GM18520 (cell line): Measurements from ENCODE around the gene LDLR.
"Not testable (repeated sequence)": the region's sequence is repeated elsewhere in the genome, so short reads cannot be mapped to it uniquely, and the experiment has no call there.

Source experiments
- ATAC-seq: cut with Tn5 transposase; IDR thresholded peaks from one replicate; pipeline ENCODE4 v1.9.1; 2021; ENCODE audit not compliant: unreplicated experiment

Gene LDLR

GRCh38 chr19:11138601-11139300 lies 49.5 kb downstream of the LDLR start:
- ATAC-seq: no peak

- ATAC-seq: not testable (repeated sequence)
Measured at GRCh38 chr19:11140023-11140538, 50.8 kb downstream of the LDLR start.

GRCh38 chr19:11140896-11141295 lies 51.6 kb downstream of the LDLR start:
- ATAC-seq: no peak

GRCh38 chr19:11141937-11142527 lies 52.8 kb downstream of the LDLR start:
- no peak for ATAC-seq

- no peak for ATAC-seq
Measured at GRCh38 chr19:11142528-11143171, 53.4 kb downstream of the LDLR start.

GRCh38 chr19:11145536-11145924 lies 56.3 kb downstream of the LDLR start:
- no peak for ATAC-seq

GRCh38 chr19:11148001-11148400 lies 58.7 kb downstream of the LDLR start:
- no peak for ATAC-seq

- no peak for ATAC-seq
Measured at GRCh38 chr19:11151181-11151580, 61.9 kb downstream of the LDLR start.

- no peak for ATAC-seq
Measured at GRCh38 chr19:11152318-11153062, 63.2 kb downstream of the LDLR start.

- ATAC-seq: no peak
Measured at GRCh38 chr19:11154683-11155047, 65.4 kb downstream of the LDLR start.

- ATAC-seq: peak; percentile 99
Measured at GRCh38 chr19:11155373-11156120, 66.3 kb downstream of the LDLR start, which contains the start of gene SPC24. TSS of gene SPC24 (minus strand) at chr19:11155782. CDS start at chr19:11155776, 6 bp downstream.

- ATAC-seq: no peak
Measured at GRCh38 chr19:11159598-11160439, 70.6 kb downstream of the LDLR start.

GRCh38 chr19:11160440-11160768 lies 71.1 kb downstream of the LDLR start:
- not testable (repeated sequence) for ATAC-seq

GRCh38 chr19:11164296-11164695 lies 75.0 kb downstream of the LDLR start:
- ATAC-seq: no peak

GRCh38 chr19:11164879-11165406 lies 75.7 kb downstream of the LDLR start:
- no peak for ATAC-seq

GRCh38 chr19:11165486-11166030 lies 76.3 kb downstream of the LDLR start:
- ATAC-seq: no peak

- ATAC-seq: no peak
Measured at GRCh38 chr19:11166281-11167142, 77.2 kb downstream of the LDLR start.

GRCh38 chr19:11168568-11168967 lies 79.3 kb downstream of the LDLR start:
- no peak for ATAC-seq
